NCI-H345 treated with DMSO at 0.1 percent for 48 hours (cell line): ENCODE measurements around the gene CTNNA2.

Experiments used
- DNase-seq: peaks from one replicate; lab custom pipeline; 2025; ENCODE audit not compliant: unreplicated experiment; lab: John Stamatoyannopoulos, UW

CTNNA2 gene

DNA sequence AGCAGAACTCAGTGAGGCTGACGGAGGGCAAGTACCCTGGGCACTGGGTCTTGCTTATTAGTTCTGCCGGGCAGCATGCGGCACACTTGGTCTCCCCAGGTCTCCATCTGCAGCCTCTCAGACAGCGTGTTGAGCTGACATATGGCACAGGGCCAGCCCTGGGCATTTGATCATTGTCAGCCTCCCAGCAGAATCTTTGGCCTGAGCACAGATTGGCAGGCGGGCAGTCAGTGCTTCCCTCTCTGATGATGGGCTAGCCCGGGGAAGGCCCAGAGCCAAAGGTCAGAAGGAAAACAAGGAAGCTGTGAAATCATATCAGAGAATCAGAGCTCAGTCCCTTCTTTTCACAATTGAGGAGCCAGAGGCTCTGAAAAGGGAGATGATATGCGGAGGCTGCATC is 941.8 kb downstream of the CTNNA2 start:
- peak; percentile 14 for DNase-seq

DNA sequence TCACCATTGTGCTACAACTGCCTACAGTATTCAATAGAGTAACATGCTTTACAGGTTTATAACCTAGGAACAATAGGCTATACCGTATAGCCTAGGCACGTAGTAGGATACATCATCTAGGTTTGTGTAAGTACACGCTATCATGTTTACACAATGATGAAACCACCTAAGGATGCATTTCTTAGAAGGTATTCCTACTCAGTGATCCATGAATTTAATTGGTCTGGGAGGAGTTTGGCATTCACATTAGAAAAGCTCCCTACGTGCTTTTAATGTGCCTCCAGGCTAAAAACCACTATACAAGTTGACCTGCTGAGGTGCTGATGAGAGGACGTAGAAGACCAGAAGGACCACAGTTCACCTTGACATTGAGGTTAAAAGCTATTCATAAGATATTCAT is 946.2 kb downstream of the CTNNA2 start:
- peak; percentile 92 for DNase-seq

DNA sequence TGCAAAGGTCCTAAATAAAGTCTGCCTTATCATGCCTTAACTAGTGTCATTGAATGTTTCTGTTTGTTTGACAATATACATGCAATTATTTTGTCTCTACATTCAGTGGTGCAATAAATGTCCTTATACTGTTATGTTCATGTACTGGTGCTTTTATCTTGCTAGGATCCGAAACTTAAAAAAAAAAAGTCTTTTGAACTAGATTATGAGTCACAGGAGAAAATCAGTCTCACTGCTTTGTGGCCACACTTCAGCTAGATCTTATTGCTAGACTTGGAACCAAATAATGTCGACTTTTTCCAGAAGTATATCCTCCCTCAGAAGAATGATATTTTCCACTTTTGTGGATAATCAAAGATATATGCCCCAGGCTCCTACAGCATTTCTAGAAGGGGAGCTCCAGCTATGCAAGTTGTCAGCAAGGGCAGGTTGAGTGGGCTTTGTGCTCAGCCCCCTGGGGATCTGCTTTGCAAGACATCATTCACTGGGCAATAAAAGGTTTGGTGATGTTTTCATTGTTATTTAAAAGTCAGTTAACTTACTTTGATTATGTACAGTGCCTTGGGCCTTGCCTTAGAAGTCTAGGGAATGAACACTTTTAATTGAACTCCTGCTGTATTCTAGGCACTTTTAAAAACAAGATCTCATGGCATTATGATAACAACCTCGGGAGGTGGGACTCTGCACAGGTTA is 948.8 kb downstream of the CTNNA2 start:
- DNase-seq = no peak

DNA sequence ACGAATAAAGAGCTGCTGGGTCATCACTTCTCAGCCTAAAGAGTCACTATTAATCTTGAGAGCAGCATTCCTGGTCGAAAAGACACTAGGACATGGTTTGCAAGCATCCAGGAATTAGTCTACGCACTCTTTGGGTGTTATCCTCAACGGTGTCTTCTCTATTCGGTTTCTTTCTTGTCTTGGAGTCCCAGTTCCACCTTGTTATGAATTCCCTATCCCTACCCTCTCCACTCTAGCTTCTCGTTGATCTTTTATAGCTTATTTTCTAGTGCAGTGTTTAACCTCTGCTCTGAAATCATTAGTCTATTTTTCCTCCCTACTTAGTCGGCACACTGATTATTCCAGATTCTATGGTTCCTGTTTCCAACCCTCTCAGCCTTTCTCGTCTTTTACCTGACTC is 949.8 kb downstream of the CTNNA2 start:
- DNase-seq = no peak

DNA sequence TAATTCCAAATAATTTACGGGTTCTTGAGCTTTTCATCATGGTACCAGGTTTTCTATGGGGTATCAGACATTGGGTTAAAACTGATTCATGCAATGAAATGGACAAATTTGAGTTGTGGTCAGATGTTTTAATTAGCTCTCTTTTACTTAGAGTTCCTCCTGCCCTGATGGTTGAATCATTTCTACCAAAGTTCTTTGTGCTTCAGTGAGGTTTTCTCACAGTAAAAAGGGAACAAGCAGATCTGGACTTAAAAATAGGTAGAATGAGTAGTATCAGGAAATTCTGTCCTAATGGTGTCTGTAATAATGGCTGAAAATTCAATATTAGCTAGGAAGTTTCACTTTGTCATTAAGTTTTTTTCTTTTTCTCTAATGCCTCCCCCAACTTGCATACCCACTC is 951.4 kb downstream of the CTNNA2 start:
- DNase-seq = no peak

DNA sequence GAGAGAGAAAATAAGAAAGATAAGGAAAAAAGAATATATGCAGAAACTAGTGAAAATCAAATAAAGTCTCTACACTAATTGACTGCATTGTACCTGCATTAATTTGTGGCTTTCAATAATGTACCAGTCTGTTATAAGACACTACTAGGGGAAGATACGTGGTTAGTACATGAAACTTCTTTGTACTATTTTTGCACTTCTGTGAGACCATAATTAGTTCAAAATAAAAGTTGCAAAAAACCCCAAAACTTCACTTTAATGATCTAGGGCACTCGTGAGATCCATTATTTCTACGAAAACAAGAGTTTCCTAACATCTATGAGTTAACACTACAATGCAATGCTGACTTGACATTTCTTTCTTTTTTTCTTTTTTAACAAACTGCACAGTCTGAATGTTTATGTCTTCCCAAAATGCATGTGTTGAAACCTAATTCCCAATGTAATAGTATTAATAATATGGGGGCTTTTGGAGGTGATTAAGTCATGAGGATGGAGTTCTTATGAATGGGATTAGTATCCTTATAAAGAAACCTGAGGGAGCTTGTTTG is 954.5 kb downstream of the CTNNA2 start:
- DNase-seq = no peak

DNA sequence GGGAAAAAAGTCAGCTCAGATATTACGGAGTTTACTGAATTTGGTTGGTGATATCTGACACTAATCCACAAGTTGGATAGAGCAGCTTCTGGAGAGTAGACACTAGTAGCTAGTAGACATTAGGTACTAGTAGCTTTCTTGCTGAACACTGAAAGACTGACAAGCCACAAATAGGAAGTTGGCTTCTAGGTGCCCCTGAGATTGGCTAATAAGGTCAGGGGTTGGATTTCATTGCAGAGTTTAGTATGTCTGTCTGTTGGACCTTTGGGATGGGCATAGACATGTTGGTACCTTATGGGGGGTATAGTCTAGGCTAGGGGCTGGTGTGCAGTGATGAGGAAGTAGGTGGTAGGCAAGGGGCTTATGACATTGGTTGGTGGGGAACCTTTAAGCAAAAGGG is 956.6 kb downstream of the CTNNA2 start:
- no peak for DNase-seq

DNA sequence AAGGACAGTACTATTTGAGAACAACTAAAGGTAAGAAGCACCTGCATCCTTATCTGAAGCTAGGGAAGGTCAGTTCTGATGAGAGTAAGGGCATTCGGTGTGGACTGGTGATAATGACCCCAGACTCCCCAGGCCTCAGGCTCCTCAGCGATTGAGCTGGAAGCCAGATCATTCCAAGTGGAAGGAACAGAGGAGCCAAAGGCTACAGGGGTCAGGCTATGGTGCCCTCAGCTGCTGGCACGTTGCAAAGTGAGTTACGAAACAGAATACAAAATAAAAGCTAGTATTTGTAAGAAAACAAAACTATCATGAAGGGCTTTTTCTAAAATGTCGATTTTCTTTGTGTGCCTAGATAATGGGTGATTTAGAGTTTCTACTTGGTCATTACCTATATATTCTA is 960.2 kb downstream of the CTNNA2 start:
- DNase-seq = no peak

DNA sequence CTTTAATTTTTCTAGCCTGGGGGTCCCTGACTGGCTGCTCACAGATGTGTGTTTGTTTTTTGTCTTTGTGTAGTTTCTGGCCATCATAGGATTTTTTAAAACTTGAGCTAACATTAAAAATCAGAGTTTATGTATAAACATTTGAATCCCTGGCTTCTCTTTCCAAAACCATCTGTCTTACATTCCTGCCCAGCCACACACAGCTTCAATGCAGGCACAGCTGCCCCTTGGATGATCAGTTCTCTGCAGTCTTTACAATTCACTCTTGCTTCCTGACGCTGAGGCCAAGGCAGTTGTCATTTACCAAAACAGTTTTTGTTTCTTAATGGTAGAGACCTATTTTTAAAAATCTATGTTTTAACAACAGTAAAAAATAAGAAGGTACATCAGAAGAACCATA is 960.9 kb downstream of the CTNNA2 start:
- no peak for DNase-seq

DNA sequence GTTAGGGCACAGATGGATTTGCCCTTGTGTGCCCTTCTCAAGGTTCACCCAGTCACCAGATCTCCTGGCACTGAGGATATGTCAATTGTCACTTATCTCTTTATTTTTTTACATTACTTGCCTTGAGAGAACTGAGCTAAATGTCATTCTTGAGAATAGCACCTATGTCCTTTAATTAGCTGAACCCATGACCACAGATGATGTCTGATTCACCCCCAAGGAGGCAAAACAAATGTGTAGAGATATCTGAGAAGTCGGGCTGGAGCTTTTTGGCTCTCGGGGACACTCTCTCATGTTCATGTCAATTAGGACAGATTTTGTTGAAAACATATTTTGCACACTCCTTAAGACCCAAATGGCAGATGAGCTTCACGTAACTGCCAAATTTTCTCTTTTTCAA is 963.1 kb downstream of the CTNNA2 start:
- no peak for DNase-seq

DNA sequence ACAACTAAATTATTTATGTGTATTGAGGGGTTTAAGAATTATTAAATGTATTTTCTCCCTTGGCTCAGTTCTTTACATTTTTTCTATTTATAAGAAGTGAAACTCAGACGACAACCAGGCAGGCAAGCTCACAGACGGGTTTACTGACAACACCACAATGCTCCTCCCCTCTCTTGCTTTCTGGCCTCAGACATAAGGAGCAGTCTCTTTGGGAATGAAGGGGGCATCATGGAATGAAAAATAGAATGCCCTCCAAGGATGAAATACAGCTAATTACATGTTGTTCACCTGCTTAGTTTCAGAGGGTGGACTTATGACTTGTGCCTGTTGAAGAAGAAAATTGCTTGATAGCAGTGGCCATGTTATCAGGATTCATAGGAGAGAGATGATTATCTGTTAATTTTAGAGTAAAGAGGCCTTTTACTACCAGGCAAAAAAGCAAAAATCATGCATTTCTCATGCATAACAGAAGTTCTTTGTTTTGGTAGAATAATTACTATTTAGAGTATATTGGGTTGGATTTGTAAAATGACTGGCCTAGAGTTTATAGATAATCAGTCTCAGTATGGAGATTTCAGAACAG is 963.8 kb downstream of the CTNNA2 start:
- no peak for DNase-seq

DNA sequence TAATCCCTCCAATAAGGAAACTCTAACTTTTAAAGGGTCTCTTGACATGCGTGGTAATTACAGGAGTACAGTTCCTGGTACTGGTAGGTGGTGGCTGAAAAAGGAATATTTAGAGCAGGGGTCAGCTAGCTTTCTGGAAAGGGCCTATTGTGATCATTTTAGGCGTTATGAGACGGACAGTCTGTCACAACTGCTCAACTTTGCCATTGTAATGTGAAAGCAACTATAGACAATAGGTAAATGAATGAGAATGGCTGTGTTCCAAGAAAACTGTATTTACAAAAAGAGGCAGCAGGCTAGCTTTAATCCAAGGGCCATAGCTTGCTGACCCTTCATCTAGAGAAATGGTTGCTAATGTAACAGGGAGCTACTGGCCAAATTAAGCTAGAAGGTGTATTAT is 969.4 kb downstream of the CTNNA2 start:
- DNase-seq = no peak

DNA sequence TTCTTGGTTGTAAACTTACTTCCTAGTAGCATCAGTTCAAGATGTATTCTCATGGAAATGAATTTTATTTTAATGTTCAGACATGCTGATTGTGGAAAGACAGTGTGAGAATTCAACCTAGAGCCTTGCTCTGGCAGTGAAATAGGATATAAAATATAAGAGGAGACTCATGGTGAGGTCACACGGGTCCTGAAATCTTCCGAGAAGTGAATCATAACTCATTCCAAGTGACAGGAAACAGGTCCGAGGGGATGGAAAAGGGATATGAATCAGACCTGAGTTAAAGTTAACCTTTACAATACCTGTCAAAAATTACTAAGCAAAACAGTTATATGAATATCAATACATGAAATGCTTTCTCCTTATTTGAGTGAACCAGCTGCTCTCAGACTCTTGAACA is 976.9 kb downstream of the CTNNA2 start:
- no peak for DNase-seq

DNA sequence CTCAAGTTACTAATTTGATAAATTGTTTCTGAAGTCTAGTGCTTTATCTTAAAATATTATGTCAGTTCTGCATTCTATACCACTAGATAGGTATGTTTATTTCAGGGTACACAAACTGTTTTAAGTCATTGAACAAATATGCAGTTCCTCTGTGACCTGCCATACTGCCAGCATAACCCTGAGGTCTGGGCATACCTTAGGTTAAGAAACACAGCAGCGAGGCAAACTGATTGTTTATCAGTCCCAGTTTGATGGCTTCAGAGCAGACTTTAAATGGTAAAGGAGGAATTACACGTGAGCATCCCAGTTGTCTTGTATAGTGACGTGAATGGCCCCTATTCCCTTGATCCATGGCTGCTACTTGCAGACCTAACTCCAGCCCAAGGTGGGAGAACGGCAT is 978.1 kb downstream of the CTNNA2 start:
- no peak for DNase-seq

DNA sequence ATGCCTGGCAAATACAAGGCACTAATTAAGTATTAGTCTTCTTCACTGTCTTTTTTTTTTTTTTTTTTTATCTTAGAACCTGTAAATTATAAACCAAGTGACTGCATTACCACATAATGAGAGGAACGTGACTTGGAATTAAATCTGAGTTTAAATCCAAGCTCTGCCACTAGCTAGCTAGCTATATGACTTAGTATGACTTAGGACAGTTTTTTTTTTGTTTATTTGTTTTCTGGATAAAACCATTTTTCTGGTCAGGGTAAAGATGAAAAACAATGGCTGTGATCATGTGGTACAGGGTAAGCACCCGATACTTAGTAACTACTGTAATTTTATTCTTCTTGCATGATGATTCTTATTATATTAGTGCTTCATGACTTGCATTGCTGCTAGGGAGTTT is 983.5 kb downstream of the CTNNA2 start:
- DNase-seq = no peak

DNA sequence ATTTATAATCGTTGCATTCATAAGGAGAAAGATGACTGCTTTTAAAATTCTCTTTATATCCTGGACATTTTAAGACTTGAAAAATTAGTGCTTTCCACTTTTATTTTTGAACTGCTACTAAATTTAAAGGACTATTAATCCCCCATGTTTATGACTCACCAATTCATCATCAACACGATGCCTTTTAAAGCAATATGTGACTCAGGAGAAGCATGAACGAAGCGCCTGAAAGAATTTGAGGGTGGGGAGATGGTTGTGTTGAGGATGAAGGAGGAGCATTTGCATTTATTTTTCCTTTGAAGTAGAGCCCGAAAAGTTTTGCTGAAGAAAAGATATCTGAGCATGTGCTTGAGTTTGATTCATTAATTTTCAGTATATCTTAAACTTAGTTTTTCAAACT is 983.9 kb downstream of the CTNNA2 start:
- no peak for DNase-seq

DNA sequence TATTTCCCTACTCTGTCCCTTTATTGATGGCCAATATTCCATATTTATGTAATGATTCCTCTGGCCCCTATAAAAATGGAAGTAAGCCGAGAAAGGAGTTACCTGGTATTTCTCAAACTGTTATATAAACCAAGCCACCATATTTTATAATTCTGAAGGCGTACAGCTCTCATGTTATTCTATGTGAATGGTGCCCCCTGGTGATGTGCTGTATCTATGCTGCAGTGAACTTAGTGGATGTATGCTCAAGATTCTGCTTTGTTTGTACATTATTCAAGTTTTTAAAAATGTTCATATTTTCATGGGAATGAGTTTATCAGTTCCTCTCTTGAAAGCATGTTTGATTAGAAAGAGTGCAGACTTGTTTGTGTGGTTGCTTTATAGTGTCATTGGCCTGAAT is 986.2 kb downstream of the CTNNA2 start:
- DNase-seq = peak; percentile 27

DNA sequence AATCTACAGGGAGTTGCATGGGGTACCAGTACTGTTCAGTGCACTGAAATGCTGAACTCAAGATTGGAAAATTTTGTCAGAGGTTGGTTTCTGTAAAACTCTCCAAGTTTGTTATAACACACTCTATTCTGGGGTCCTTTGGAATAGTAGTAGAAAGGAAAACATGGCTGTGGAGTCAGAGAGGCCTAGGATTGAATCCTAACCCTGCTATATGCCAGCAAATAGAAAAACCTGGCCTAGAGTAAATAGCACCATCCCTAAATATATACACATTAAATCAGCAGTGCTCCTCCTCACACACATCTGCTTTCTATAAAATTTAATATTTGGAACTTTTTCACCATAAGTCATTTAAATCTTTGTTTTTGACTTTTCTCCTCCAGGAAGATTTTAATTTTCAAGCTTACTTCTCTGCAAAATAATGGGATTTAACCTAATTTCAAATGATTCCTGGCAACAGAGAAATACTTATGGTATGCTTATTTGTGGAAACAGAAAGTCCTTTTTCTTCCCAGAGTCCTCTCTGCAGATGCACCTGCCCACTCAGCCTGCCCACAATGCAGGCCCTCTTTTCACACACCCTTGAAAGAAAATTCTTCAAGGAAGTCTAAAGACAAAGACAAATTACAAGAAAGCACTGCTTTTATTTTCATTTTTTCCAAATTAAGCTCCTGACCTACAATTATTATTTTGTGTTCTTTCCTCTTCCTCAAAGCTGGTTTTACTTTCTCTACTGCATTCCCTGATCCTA is 989.2 kb downstream of the CTNNA2 start:
- DNase-seq = no peak

DNA sequence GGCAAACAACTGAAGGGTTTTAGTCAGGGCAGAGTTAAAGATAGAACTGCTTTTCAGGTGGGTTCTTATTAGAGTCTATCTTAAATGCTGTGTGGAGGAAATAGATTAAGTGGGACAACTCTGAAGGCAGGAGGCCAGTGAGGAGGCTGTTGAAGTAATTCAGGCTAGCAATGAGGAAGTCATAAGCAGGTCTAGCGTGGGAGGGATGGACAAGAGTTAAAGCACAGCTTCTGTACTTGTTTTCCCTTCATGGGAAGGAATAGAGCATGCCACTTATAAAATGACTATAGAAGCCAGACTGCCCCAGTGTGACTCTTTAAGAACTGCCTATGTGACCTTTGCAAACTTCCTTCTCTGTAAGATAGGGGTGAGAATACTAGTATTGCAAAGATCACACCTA is 993.7 kb downstream of the CTNNA2 start:
- no peak for DNase-seq

DNA sequence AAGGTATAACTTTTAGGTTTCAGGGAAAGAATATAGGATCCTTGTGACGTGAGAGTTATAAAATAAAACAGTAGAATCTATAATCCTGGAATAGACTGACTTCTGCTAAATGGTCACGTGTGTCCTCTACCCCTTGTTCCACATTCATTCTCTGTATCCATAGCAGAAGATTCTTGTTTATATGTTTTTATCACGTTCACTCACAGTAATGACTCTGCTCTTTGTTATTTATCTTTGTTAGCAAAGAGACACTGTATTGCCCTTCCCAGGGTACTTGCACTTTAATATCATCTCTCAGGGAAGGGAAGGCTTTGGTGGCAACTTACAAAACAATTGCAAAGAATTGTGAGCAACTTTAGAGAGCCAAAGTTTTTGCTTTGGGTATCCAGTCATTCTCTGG is 997.9 kb downstream of the CTNNA2 start:
- no peak for DNase-seq

DNA sequence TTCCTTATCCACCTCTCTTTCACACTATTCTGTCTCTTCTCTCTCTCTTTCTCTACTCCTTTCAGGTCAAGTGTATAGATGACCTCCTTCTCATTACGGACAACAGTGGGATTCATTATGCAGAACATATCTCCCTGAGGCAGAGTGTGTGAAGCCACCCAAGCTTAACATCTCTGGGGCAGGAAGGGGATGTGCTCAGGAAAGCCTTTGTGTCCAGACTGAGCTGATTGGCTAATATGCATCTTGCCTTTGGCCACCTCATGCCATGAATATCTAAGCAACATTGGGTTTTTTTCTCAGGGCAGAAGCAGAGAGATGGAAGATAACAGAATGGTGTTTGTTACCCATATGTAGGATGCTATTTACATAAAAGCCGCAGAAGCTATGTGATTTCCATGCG is 1003.1 kb downstream of the CTNNA2 start:
- no peak for DNase-seq

DNA sequence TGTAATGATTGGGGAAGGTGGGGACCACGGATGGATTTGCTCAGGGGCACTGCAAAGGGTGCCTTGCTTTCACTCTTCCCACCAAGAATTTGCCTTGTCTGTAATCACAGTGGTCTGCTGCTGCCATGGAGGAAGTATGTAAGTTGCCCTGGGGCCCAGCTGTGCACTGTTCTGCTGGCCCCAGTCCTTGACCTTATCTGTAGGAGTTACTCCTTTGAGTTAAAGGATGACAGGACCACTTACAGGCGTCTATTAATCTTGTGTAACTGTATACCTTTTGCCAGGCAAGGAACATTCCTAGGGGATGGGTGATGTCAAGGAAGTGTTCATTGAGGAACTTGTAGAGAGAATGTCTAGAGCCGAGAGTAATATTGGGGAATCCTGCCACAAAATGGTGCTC is 1004.5 kb downstream of the CTNNA2 start:
- DNase-seq = no peak
